Measurements from ENCODE around the gene STARD3. TPM values are rescaled to one million over a fixed set of nuclear protein-coding genes. Genes with fewer than 3 reads are reported as not detected.

Gene STARD3
- total RNA-seq, 1 donor from 2014 or later = 40.7 TPM

- TF ChIP-seq CTCF (conservative IDR thresholded peaks at IDR 0.05; ENCODE audit: low read depth, low read length) = no peak
- H3K4me3 ChIP-seq (ENCODE audit: low read depth, low read length) = peak overlapping the region; percentile 92
- no peak for DNase-seq (ENCODE audit: low read depth)
These were observed 64.3 kb downstream of the STARD3 start for GRCh38 chr17:39701012-39701783.

- TF ChIP-seq CTCF (conservative IDR thresholded peaks at IDR 0.05; ENCODE audit: low read depth, low read length) = no peak
- DNase-seq (ENCODE audit: low read depth) = no peak
- H3K4me3 ChIP-seq (ENCODE audit: low read depth, low read length) = peak overlapping the region; percentile 92
These were observed 65.0 kb downstream of the STARD3 start for GRCh38 chr17:39701784-39702422.

- DNase-seq (ENCODE audit: low read depth) = no peak
- TF ChIP-seq CTCF (conservative IDR thresholded peaks at IDR 0.05; ENCODE audit: low read depth, low read length) = no peak
- H3K4me3 ChIP-seq (ENCODE audit: low read depth, low read length) = no peak overlapping the region
These were observed 66.3 kb downstream of the STARD3 start for GRCh38 chr17:39702901-39703893.

GRCh38 chr17:39703913-39704312, 67.0 kb downstream of the STARD3 start:
- no peak for DNase-seq (ENCODE audit: low read depth)
- no peak overlapping the region for H3K4me3 ChIP-seq (ENCODE audit: low read depth, low read length)
- no peak for TF ChIP-seq CTCF (conservative IDR thresholded peaks at IDR 0.05; ENCODE audit: low read depth, low read length)

GRCh38 chr17:39704821-39705551, 68.0 kb downstream of the STARD3 start:
- no peak for DNase-seq (ENCODE audit: low read depth)
- no peak overlapping the region for H3K4me3 ChIP-seq (ENCODE audit: low read depth, low read length)
- TF ChIP-seq CTCF (conservative IDR thresholded peaks at IDR 0.05; ENCODE audit: low read depth, low read length) = peak; percentile 47

GRCh38 chr17:39705786-39706348, 68.9 kb downstream of the STARD3 start:
- TF ChIP-seq CTCF (conservative IDR thresholded peaks at IDR 0.05; ENCODE audit: low read depth, low read length) = no peak
- DNase-seq (ENCODE audit: low read depth) = no peak
- no peak overlapping the region for H3K4me3 ChIP-seq (ENCODE audit: low read depth, low read length)

Measured in epithelial cell of proximal tubule (primary cell).